CD4-positive, CD25-positive, alpha-beta regulatory T cell (primary cell): Measurements from ENCODE around the gene KCNQ1OT1. TPM values are rescaled to one million over a fixed set of nuclear protein-coding genes. Genes with fewer than 3 reads are reported as not detected.

Source experiments
- ATAC-seq, 2 donors: fragments of 150-1000 bp; cut with Tn5 transposase; one replicate each; pipeline ENCODE4 v1.10.0; 2021; ENCODE audit warnings: low read depth in 2 of 2, moderate number of reproducible peaks in 2 of 2, moderate library complexity in 1 of 2
- DNase-seq, 3 donors: peaks; one replicate each; pipeline versions ENCODE4 v3.0.0 to v3.0.0-alpha.2; 2012 to 2022; ENCODE audit warnings: mixed read lengths in 1 of 3
- H3K27ac ChIP-seq: one replicate; pipeline ENCODE4 v1.7.0; 2013; ENCODE audit warnings: mild to moderate bottlenecking, low read length; ENCODE audit not compliant: insufficient read depth, poor library complexity, severe bottlenecking
- H3K27me3 ChIP-seq: one replicate; pipeline ENCODE4 v1.7.0; 2013; ENCODE audit warnings: low read length; ENCODE audit not compliant: control insufficient read depth, insufficient read depth
- H3K36me3 ChIP-seq: one replicate; pipeline ENCODE4 v1.7.0; 2013; ENCODE audit warnings: mild to moderate bottlenecking, low read length, moderate library complexity; ENCODE audit not compliant: control insufficient read depth, insufficient read depth
- H3K4me1 ChIP-seq: 2 replicates; pipeline ENCODE4 v1.7.0; 2013; ENCODE audit warnings: mild to moderate bottlenecking, low read length; ENCODE audit not compliant: insufficient read depth, control insufficient read depth, poor library complexity, severe bottlenecking
- H3K4me3 ChIP-seq: one replicate; pipeline ENCODE4 v1.7.0; 2013; ENCODE audit warnings: low read depth, mild to moderate bottlenecking, low read length, moderate library complexity
- H3K9me3 ChIP-seq, 2 experiments: 1 replicate in 1 of 2; 2 replicates in 1 of 2; pipeline ENCODE4 v1.7.0; 2013; ENCODE audit warnings: low read length in 2 of 2, mild to moderate bottlenecking in 1 of 2, moderate library complexity in 1 of 2; ENCODE audit not compliant: control insufficient read depth in 2 of 2
- H3K27ac Mint-ChIP-seq, 3 donors: one replicate each; pipeline ENCODE4 v1.8.0; 2020 to 2022; ENCODE audit warnings: mild to moderate bottlenecking in 3 of 3, mixed read lengths in 3 of 3, moderate library complexity in 2 of 3
- H3K27me3 Mint-ChIP-seq: one replicate; pipeline ENCODE4 v1.8.0; 2022; ENCODE audit warnings: mild to moderate bottlenecking, mixed read lengths
- H3K36me3 Mint-ChIP-seq: one replicate; pipeline ENCODE4 v1.8.0; 2020; ENCODE audit warnings: mixed read lengths
- H3K4me1 Mint-ChIP-seq, 4 donors: one replicate each; pipeline ENCODE4 v1.8.0; 2020 to 2022; ENCODE audit warnings: mixed read lengths in 4 of 4, mild to moderate bottlenecking in 1 of 4
- H3K4me3 Mint-ChIP-seq, 4 donors: one replicate each; pipeline ENCODE4 v1.8.0; 2020 to 2022; ENCODE audit warnings: mild to moderate bottlenecking in 4 of 4, mixed read lengths in 4 of 4, moderate library complexity in 3 of 4
- H3K9me3 Mint-ChIP-seq, 7 donors: one replicate each; pipeline ENCODE4 v1.8.0; 2020 to 2022; ENCODE audit warnings: mixed read lengths in 7 of 7, mild to moderate bottlenecking in 3 of 7, moderate library complexity in 2 of 7
- polyA plus RNA-seq, 4 donors: library from polyadenylated mRNA; unstranded; fragments of 300-500 nt; fragmentation: Illumina TruSeq; gene quantifications; one replicate each; pipeline ENCODE4 v1.2.3, GENCODE V29; 2021
- total RNA-seq: library from RNA; stranded (reverse); gene quantifications from one replicate; pipeline ENCODE4 v1.2.3, GENCODE V29; 2022

KCNQ1OT1 gene
- total and polyA plus RNA-seq, 5 donors from 2014 or later, result 0.01 to 0.72 (median 0.07) TPM

- Mint-ChIP-seq H3K4me3 (no peak overlapping the region), H3K27me3 (no peaks in the 10 kb centered on the region), H3K36me3 (no peaks in the 10 kb centered on the region)
Observed at GRCh38 chr11:2558861-2559526, 140.8 kb downstream of the KCNQ1OT1 start.

GRCh38 chr11:2558397-2558796 lies 141.4 kb downstream of the KCNQ1OT1 start:
- H3K4me3 Mint-ChIP-seq, result no peak overlapping the region
- no peaks in the 10 kb centered on the region for H3K9me3 ChIP-seq
- H3K4me1 ChIP-seq, result no peaks in the 10 kb centered on the region
- no peaks in the 10 kb centered on the region for H3K27me3 ChIP-seq
- H3K4me1 Mint-ChIP-seq, result peaks cover 0 to 10% (median 4%) of the 10 kb centered on the region in 4 donors
- no peaks in the 10 kb centered on the region for H3K36me3 Mint-ChIP-seq
- H3K27ac ChIP-seq, result no peak overlapping the region
- H3K27ac Mint-ChIP-seq, result no peak overlapping the region
- H3K9me3 Mint-ChIP-seq, result peaks cover 0 to 2% (median 0%) of the 10 kb centered on the region in 7 donors
- H3K36me3 ChIP-seq, result no peaks in the 10 kb centered on the region
- H3K4me3 ChIP-seq, result no peak overlapping the region
- ATAC-seq (no peak), DNase-seq (no peak)
- H3K27me3 Mint-ChIP-seq, result no peaks in the 10 kb centered on the region

More at GRCh38 chr11:2558861-2559526, 140.8 kb downstream of the KCNQ1OT1 start:
- Histone ChIP-seq H3K4me1 (no peaks in the 10 kb centered on the region), H3K9me3 (no peaks in the 10 kb centered on the region), H3K27ac (no peak overlapping the region), H3K36me3 (no peaks in the 10 kb centered on the region), H3K4me3 (no peak overlapping the region), H3K27me3 (no peaks in the 10 kb centered on the region)
- ATAC-seq (no peak), DNase-seq (no peak)
- Mint-ChIP-seq H3K9me3 (peaks cover 0 to 2% (median 0%) of the 10 kb centered on the region in 7 donors), H3K4me1 (peaks cover 0 to 10% (median 4%) of the 10 kb centered on the region in 4 donors), H3K27ac (no peak overlapping the region)

Other genes starting within 250 kb of the KCNQ1OT1 start
- 4.1 TPM for gene CDKN1C, start 185.8 kb upstream of the KCNQ1OT1 start, total RNA-seq
- 1 to 10 TPM; 1.1 to 1.3 (median 1.2) TPM for gene CDKN1C, start 185.8 kb upstream of the KCNQ1OT1 start, polyA plus RNA-seq
- 1.3 TPM for gene PHLDA2, start 229.4 kb upstream of the KCNQ1OT1 start, total RNA-seq
- 1 to 10 TPM; 1.1 to 3.4 (median 1.4) TPM for gene PHLDA2, start 229.4 kb upstream of the KCNQ1OT1 start, polyA plus RNA-seq